Neural cell (in vitro differentiated cells): ENCODE results near the gene PLA2G4B.

Experiments used
- CTCF ChIP-seq: fragments of 450-650 bp; IDR thresholded peaks from 2 replicates; pipeline ENCODE4 v1.5.1; 2014; ENCODE audit warnings: antibody characterized with exemption, mild to moderate bottlenecking, moderate library complexity; ENCODE audit not compliant: poor library complexity, severe bottlenecking
- EZH2 ChIP-seq: fragments of 200-600, 300-800 bp; shearing (Covaris generic), sonication (generic); IDR thresholded peaks from 2 replicates; pipeline ENCODE4 v1.6.1; 2014; ENCODE audit warnings: antibody characterized with exemption, low read length, borderline replicate concordance, mild to moderate bottlenecking; ENCODE audit not compliant: insufficient read depth, poor library complexity, severe bottlenecking
- POLR2AphosphoS5 ChIP-seq: IDR thresholded peaks from 2 replicates; pipeline ENCODE4 v1.6.1; 2012
- RAD21 ChIP-seq: fragments of 450-650 bp; conservative IDR thresholded peaks from 2 replicates; pipeline ENCODE4 v1.6.1; 2014; ENCODE audit warnings: antibody characterized with exemption, mild to moderate bottlenecking, moderate library complexity
- TAF1 ChIP-seq: IDR thresholded peaks from 2 replicates; pipeline ENCODE4 v1.6.1; 2012; ENCODE audit warnings: low read depth

GRCh38 chr15:41825572-41826535 lies 12.8 kb upstream of the PLA2G4B start:
- no peak for TF ChIP-seq CTCF
- TF ChIP-seq TAF1, result no peak
- TF ChIP-seq EZH2, result no peak
- no peak for TF ChIP-seq RAD21
- TF ChIP-seq POLR2AphosphoS5, result no peak
